Heart left ventricle (tissue), 16 donors: Measurements from ENCODE around the gene OCEL1. TPM values are rescaled to one million over a fixed set of nuclear protein-coding genes. Genes with fewer than 3 reads are reported as not detected.

ENCODE experiments used
- ATAC-seq, 4 donors: fragments of 200-7000 bp; cut with Tn5 transposase; one replicate each; pipeline ENCODE4 v1.9.1; 2020 to 2022; ENCODE audit warnings: moderate library complexity in 4 of 4, mild to moderate bottlenecking in 3 of 4, moderate number of reproducible peaks in 1 of 4
- DNase-seq, 5 donors: peaks; one replicate each; pipeline ENCODE4 v3.0.0-alpha.2; 2020
- H3K27ac ChIP-seq, 12 donors: fragments of 200-600 bp; sonication (generic) in 4 of 12; one replicate each; pipeline versions ENCODE4 v1.5.0 to v1.8.0; 2016 to 2022; ENCODE audit warnings: mild to moderate bottlenecking in 2 of 12
- H3K27me3 ChIP-seq, 9 donors: fragments of 200-600 bp; sonication (generic) in 2 of 9; one replicate each; pipeline versions ENCODE4 v1.5.1 to v1.8.0; 2016 to 2022; ENCODE audit warnings: mild to moderate bottlenecking in 3 of 9
- H3K36me3 ChIP-seq, 9 donors: fragments of 200-600 bp; sonication (generic) in 2 of 9; one replicate each; pipeline versions ENCODE4 v1.5.0 to v1.8.0; 2018 to 2022; ENCODE audit warnings: mild to moderate bottlenecking in 2 of 9
- H3K4me1 ChIP-seq, 12 donors: fragments of 200-600 bp; sonication (generic) in 4 of 12; one replicate each; pipeline versions ENCODE4 v1.5.0 to v1.8.0; 2016 to 2022; ENCODE audit warnings: mild to moderate bottlenecking in 3 of 12
- H3K4me3 ChIP-seq, 12 donors: fragments of 200-600 bp; sonication (generic) in 4 of 12; one replicate each; pipeline versions ENCODE4 v1.5.0 to v1.8.0; 2017 to 2022; ENCODE audit warnings: mild to moderate bottlenecking in 9 of 12, moderate library complexity in 4 of 12
- H3K9me3 ChIP-seq, 12 donors: fragments of 200-600 bp; sonication (generic) in 4 of 12; one replicate each; pipeline versions ENCODE4 v1.5.0 to v1.8.0; 2016 to 2022; ENCODE audit warnings: mild to moderate bottlenecking in 1 of 12
- POLR2A ChIP-seq, 2 donors: fragments of 450-650 bp; IDR thresholded peaks; one replicate each; pipeline ENCODE4 v1.6.1; 2017; ENCODE audit warnings: antibody characterized with exemption in 2 of 2, mild to moderate bottlenecking in 2 of 2, moderate library complexity in 2 of 2
- WGBS, 4 donors: extraction: QIAGEN DNeasy Blood & Tissue Kit in 2 of 4; methylation state at CpG; one replicate each; pipeline versions ENCODE4 v1.1.5 to v1.1.7; 2013 to 2018; 5-methylcytosine and 5-hydroxymethylcytosine counted together
- intact Hi-C, 10 donors: fragments of 100-400 bp; cut with DNase I; formaldehyde crosslinking; loops; one replicate each; pipeline versions ENCODE4 v1.11.1 to v1.14.2; 2022
- polyA plus RNA-seq, 2 donors: library from polyadenylated mRNA; stranded (reverse); fragments of 200-250 nt; gene quantifications; one replicate each; pipeline ENCODE4 v1.2.3, GENCODE V29; 2013
- total RNA-seq, 9 donors: library from RNA; depleted of rRNA in 2 of 9; stranded (reverse); fragments of >200 nt in 2 of 9; fragmentation: NEBNext Ultra II Directional in 3 of 9; extraction: Animal tissue kit (Norgen Biotek cat#: 25700) in 3 of 9; gene quantifications; one replicate each; pipeline versions ENCODE4 v1.1.0 to v1.2.4, GENCODE V29; 2016 to 2023
- TF ChIP-seq, protein P1 (sequence below), 12 donors: fragments of 200-600 bp; sonication (generic) in 4 of 12; IDR thresholded peaks; one replicate each; pipeline versions ENCODE4 v1.5.0 to v1.8.0; 2018 to 2022; ENCODE audit warnings: antibody characterized with exemption in 12 of 12, mild to moderate bottlenecking in 5 of 12
- donor health status: ischemic (EF 13 %, LVEDD 7.1; RV severe dilation, severe dysfunction).
- donor health status: healthy with polysubstance abuse.
- donor health status: DM: no; HTN: yes; CAD: no.
- donor health status: DM: no; HTN: no; CAD: no.
- donor health status: ischemic (EF 25% LVEDD 6.9; RV normal size, moderate dysfunction).
- donor health status: ischemic (EF 25% LVEDD 5.7; RV mildly dilated, moderate dysfunction).
- donor health status: healthy.
- donor health status: DM: yes; HTN: yes; CAD: no.
- donor health status: ischemic (EF 35%, LVEDD 5.7; RV mildly dilated, moderate dysfunction).
- donor health status: nonischemic (EF 11% LVEDD 7.7; RV severe dilation, severe dysfunction).
- donor health status: DM: yes; HTN: yes; CAD: no.
- donor health status: PGD.
- donor health status: ischemic (EF 29% LVEDD 5.4; RV normal size, mild dysfunction).
- donor health status: nonischemic (EF 23%, LVEDD 6.1; RV moderate dilation, normal function).

OCEL1 gene
- total and polyA plus RNA-seq, 11 donors: 8.7 to 35.2 (median 16.8) TPM

DNA sequence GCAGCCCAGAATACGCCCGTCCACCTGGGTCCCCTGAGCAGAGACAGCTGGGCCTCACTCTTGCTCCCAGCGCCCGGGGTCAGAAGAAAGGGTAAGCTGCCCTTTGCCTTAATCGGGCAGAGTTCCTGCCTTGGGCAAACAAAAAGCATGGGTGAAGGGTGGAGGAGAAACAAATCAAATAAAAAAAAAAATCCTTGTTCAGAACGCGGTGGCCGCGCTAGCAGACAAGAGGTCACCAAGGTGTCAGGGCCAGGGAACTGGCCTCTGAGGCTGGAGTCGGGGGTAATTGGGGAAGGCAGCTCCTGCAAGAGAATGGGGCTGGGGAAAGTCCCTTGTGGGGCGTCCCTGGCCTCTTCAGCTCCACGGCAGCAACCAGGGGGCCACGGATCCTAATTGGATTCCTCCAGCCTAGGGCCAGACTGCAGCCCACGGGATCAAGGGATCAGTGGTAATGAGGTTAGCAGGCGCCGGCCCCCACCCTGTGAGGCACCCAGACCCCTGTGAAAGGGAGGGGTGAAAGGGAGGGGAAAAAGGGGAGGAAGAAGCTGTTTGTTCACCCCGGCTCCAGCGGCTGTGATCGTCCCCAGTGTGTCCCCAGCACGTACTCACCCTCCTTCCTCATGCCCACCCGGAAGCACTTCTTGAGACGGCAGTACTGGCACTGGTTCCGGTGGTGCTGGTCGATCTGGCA, 14.2 kb downstream of the OCEL1 start:
- peaks cover 9 to 50% (median 31%) of the 10 kb centered on the region in 12 donors for H3K4me1 ChIP-seq
- DNase-seq (no peak), ATAC-seq (no peak)
- TF ChIP-seq, protein P1, sequence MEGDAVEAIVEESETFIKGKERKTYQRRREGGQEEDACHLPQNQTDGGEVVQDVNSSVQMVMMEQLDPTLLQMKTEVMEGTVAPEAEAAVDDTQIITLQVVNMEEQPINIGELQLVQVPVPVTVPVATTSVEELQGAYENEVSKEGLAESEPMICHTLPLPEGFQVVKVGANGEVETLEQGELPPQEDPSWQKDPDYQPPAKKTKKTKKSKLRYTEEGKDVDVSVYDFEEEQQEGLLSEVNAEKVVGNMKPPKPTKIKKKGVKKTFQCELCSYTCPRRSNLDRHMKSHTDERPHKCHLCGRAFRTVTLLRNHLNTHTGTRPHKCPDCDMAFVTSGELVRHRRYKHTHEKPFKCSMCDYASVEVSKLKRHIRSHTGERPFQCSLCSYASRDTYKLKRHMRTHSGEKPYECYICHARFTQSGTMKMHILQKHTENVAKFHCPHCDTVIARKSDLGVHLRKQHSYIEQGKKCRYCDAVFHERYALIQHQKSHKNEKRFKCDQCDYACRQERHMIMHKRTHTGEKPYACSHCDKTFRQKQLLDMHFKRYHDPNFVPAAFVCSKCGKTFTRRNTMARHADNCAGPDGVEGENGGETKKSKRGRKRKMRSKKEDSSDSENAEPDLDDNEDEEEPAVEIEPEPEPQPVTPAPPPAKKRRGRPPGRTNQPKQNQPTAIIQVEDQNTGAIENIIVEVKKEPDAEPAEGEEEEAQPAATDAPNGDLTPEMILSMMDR (IDR thresholded peaks at IDR 0.05): no peak
- no peak for TF ChIP-seq POLR2A (IDR thresholded peaks at IDR 0.05)
- no peaks in the 10 kb centered on the region for H3K27me3 ChIP-seq
- no peak overlapping the region for H3K4me3 ChIP-seq
- WGBS, 4 donors: 74 to 79% (median 76%) methylated on average over 24 of the region's 24 CpGs
- intact Hi-C loops: loop anchor here in 1 of 10 donors (5.0 kb wide), 1 partner anchor 33 kb away; no protein-coding TSS in a partner anchor
- no peaks in the 10 kb centered on the region for H3K9me3 ChIP-seq
- peaks cover 0 to 29% (median 9%) of the 10 kb centered on the region in 9 donors for H3K36me3 ChIP-seq
- no peak overlapping the region for H3K27ac ChIP-seq

DNA sequence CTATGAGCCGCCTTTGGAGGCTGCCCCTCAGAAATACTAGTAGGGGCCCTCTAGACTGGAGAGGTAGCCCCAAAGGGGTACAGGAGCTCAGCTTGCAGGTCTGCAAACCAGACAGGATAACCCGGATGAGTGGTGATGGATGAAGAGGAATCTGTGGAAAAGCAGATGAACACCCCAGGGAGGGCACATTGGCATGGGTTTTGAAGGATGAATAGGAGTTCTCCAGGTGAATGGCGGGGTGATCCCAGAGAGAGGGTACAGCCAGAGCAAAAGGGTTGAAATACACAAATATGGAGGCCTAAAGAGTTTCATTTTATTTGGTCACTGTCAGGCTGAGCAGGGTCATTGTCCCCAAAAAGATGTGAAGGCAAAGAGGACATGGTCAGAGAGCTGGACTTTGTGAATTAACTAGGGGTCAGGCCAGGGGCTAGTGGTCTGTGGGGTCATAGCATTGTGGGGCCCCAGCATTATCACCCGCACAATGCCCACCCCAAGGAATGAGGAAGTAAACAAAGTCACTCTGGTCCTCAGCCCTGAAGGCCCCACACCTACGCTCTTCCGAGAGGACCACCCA, 14.9 kb downstream of the OCEL1 start:
- ATAC-seq: no peak
- Histone ChIP-seq H3K4me3 (no peak overlapping the region), H3K9me3 (no peaks in the 10 kb centered on the region), H3K36me3 (peaks cover 0 to 29% (median 9%) of the 10 kb centered on the region in 9 donors), H3K4me1 (peaks cover 7 to 43% (median 27%) of the 10 kb centered on the region in 12 donors), H3K27me3 (no peaks in the 10 kb centered on the region), H3K27ac (peak overlapping the region in 8 of 12 donors; percentile 60 to 94 (median 86))
- no peak for DNase-seq
- 96 to 99% (median 96%) methylated on average over 6 of the region's 6 CpGs for WGBS, 4 donors
- TF ChIP-seq POLR2A (IDR thresholded peaks at IDR 0.05): no peak
- TF ChIP-seq, protein P1 (IDR thresholded peaks at IDR 0.05): no peak
- intact Hi-C loops: loop anchor here in 1 of 10 donors (5.0 kb wide), 1 partner anchor 34 kb away; no protein-coding TSS in a partner anchor

DNA sequence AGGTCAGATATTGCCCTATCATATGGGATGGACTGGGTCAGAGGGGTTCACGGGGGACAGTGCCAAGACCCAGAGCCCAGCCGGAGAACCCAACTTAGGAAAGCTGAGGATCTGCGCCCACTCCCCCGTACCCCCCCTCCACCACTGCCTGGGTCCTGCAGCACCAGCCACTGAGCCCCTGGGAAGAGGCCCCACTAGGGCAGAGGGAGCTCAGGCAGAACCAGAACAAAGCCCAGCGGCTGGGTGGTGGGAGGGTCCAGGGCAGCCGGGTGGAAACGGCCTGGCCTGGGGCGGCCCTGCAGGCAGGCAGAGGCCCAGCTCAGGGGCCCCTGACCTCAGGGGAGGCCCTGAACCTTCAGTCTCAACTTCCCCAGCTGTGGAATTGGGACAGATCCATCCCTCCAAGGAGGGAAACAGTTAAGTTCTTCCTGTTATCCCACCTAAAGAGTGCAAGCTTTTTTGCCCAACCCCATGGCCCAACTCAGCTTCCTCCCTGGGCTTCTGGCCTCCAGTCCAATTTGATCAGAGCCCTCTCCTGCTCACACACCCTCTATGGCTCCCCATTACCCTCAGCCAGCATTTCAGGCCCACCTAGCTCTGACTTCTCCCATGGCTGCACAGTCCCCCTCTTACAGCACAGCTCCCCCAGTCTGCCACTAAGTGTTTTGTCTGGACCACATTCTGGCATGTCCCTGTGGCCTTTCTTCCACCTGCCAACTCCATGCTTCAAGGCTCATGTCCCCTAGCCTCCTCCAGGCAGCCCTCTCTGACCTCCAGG, 16.6 kb downstream of the OCEL1 start:
- peaks cover 0 to 28% (median 9%) of the 10 kb centered on the region in 9 donors for H3K36me3 ChIP-seq
- no peak for ATAC-seq
- TF ChIP-seq POLR2A (IDR thresholded peaks at IDR 0.05): no peak
- TF ChIP-seq, protein P1 (IDR thresholded peaks at IDR 0.05): no peak
- H3K9me3 ChIP-seq: no peaks in the 10 kb centered on the region
- peaks cover 6 to 46% (median 28%) of the 10 kb centered on the region in 12 donors for H3K4me1 ChIP-seq
- H3K4me3 ChIP-seq: peak overlapping the region in 6 of 12 donors; percentile 86 to 96 (median 88)
- WGBS, 4 donors: 54 to 72% (median 65%) methylated on average over 7 to 8 of the region's 8 CpGs
- H3K27ac ChIP-seq: peak overlapping the region in 11 of 12 donors; percentile 49 to 94 (median 86)
- no peak for DNase-seq
- intact Hi-C loops: loop anchor here in 1 of 10 donors (5.0 kb wide), 1 partner anchor 35 kb away; no protein-coding TSS in a partner anchor
- no peaks in the 10 kb centered on the region for H3K27me3 ChIP-seq
